HL-60 (cell line): Measurements from ENCODE around the gene CD34.
A peak's percentile ranks its signal among the peaks of the same experiment; 100 is the strongest.

Experiments
- DNase-seq, 2 experiments: peaks; one replicate each; pipeline ENCODE4 v3.0.0-alpha.2; 2010 to 2020; ENCODE audit warnings: low read depth in 1 of 2, low spot score in 1 of 2
- H3K27ac ChIP-seq: fragments of 250-450 bp; sonication (Bioruptor Pico); replicated peaks from 2 replicates; pipeline ENCODE4 v1.5.1; 2020; ENCODE audit warnings: mild to moderate bottlenecking, moderate library complexity
- H3K27me3 ChIP-seq: fragments of 250-450 bp; sonication (Bioruptor Pico); 2 replicates; pipeline ENCODE4 v1.5.1; 2021; ENCODE audit warnings: mild to moderate bottlenecking, moderate library complexity; ENCODE audit not compliant: insufficient read depth, poor library complexity, severe bottlenecking
- H3K4me3 ChIP-seq: replicated peaks from 2 replicates; pipeline ENCODE4 v1.5.1; 2011; ENCODE audit warnings: mild to moderate bottlenecking, control low read depth, low read length; ENCODE audit not compliant: insufficient read depth
- CTCF ChIP-seq: IDR thresholded peaks from one replicate; pipeline ENCODE4 v1.5.1; 2011; ENCODE audit warnings: low read length, control low read depth, inconsistent platforms; ENCODE audit not compliant: insufficient read depth
- GABPA ChIP-seq: IDR thresholded peaks from 2 replicates; pipeline ENCODE4 v1.6.1; 2012; ENCODE audit warnings: low read depth
- POLR2AphosphoS5 ChIP-seq: IDR thresholded peaks from 2 replicates; pipeline ENCODE4 v1.6.1; 2012; ENCODE audit warnings: low read depth
- REST ChIP-seq: IDR thresholded peaks from 2 replicates; pipeline ENCODE4 v1.6.1; 2012; ENCODE audit warnings: low read depth; ENCODE audit not compliant: insufficient replicate concordance
- SPI1 ChIP-seq: IDR thresholded peaks from 2 replicates; pipeline ENCODE4 v1.6.1; 2012; ENCODE audit warnings: low read depth, mild to moderate bottlenecking, borderline replicate concordance

The CD34 gene

GRCh38 chr1:207840380-207840779 lies 70.5 kb downstream of the CD34 start:
- Histone ChIP-seq H3K4me3 (no peak overlapping the region), H3K27me3 (no peaks in the 10 kb centered on the region), H3K27ac (0 out of 2 replicates have a peak overlapping the region, but pooled peaks have one; percentile 15)
- no peak for DNase-seq
- no peak for TF ChIP-seq REST
- TF ChIP-seq SPI1: no peak
- no peak for TF ChIP-seq POLR2AphosphoS5

GRCh38 chr1:207839083-207839413 lies 71.9 kb downstream of the CD34 start:
- H3K27ac ChIP-seq: no peak overlapping the region
- H3K4me3 ChIP-seq: no peak overlapping the region
- no peaks in the 10 kb centered on the region for H3K27me3 ChIP-seq
- DNase-seq: no peak
- TF ChIP-seq GABPA (no peak), REST (no peak), POLR2AphosphoS5 (no peak), SPI1 (no peak), CTCF (no peak)

GRCh38 chr1:207838156-207839082 lies 72.5 kb downstream of the CD34 start:
- Histone ChIP-seq H3K27ac (no peak overlapping the region), H3K27me3 (no peaks in the 10 kb centered on the region), H3K4me3 (no peak overlapping the region)
- DNase-seq: no peak
- TF ChIP-seq CTCF (no peak), SPI1 (no peak), GABPA (no peak), POLR2AphosphoS5 (no peak), REST (no peak)
